Measurements from ENCODE around the gene TMA7.

Gene TMA7

DNA sequence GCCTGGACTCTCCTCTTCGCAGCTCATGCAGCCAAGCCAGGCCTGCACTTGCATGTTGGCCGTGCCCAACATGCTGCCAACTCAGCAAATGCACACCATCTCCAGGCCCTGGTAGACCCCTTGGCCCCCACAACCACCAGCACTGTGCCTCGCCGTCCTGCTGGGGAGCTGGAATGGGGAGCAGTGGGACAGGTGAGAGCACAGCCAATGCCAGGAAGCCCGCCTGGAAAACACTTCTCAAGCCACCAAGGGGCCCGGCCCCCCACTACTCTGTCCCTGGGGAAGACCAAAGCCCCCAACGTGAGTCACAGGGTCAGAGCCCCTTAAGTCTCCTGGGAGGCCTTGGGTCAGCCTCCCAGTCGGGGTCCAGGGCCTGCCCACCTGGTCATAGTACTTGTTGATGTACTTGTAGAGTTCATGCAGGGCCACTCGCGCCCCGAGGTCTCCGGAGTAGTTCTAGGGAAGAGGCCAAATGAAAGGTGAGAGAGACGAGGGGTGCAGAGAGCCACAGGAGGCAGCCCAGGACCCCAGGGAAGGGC lies 34.6 kb upstream of the TMA7 start:
- TF ChIP-seq GATA3 (IDR thresholded peaks at IDR 0.05; ENCODE audit: low read depth, low read length) (no peak), GATA2 (IDR thresholded peaks at IDR 0.05; ENCODE audit: low read depth, low read length) (no peak)

DNA sequence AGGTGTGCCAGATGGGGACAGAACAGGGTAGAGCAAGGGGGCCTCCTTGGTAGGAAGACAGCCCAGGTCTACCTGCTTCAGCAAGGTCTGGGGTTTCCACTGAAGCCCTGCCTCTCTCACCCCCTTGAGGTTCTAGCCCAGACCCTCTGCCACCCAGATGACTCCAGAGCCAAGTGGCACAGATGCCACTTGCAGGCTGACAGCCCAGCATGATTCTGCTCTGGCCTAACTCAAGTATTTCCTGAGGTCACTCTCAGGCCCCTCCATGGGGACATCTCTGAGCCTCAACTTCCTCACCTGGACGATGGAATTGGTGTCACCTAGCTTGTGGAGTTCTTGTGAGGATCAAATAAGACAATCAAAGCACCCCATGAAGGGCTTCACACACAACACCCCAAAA lies 34.1 kb upstream of the TMA7 start:
- TF ChIP-seq GATA3 (IDR thresholded peaks at IDR 0.05; ENCODE audit: low read depth, low read length), result no peak
- TF ChIP-seq GATA2 (IDR thresholded peaks at IDR 0.05; ENCODE audit: low read depth, low read length), result no peak

- no peak for TF ChIP-seq GATA2 (IDR thresholded peaks at IDR 0.05; ENCODE audit: low read depth, low read length)
- no peak for TF ChIP-seq GATA3 (IDR thresholded peaks at IDR 0.05; ENCODE audit: low read depth, low read length)
Observed at GRCh38 chr3:48406443-48407431, 33.3 kb upstream of the TMA7 start.

- no peak for TF ChIP-seq GATA3 (IDR thresholded peaks at IDR 0.05; ENCODE audit: low read depth, low read length)
- no peak for TF ChIP-seq GATA2 (IDR thresholded peaks at IDR 0.05; ENCODE audit: low read depth, low read length)
Observed at GRCh38 chr3:48407542-48408099, 32.4 kb upstream of the TMA7 start.

- TF ChIP-seq GATA2 (IDR thresholded peaks at IDR 0.05; ENCODE audit: low read depth, low read length), result no peak
Observed at GRCh38 chr3:48408823-48409281, 31.2 kb upstream of the TMA7 start.

DNA sequence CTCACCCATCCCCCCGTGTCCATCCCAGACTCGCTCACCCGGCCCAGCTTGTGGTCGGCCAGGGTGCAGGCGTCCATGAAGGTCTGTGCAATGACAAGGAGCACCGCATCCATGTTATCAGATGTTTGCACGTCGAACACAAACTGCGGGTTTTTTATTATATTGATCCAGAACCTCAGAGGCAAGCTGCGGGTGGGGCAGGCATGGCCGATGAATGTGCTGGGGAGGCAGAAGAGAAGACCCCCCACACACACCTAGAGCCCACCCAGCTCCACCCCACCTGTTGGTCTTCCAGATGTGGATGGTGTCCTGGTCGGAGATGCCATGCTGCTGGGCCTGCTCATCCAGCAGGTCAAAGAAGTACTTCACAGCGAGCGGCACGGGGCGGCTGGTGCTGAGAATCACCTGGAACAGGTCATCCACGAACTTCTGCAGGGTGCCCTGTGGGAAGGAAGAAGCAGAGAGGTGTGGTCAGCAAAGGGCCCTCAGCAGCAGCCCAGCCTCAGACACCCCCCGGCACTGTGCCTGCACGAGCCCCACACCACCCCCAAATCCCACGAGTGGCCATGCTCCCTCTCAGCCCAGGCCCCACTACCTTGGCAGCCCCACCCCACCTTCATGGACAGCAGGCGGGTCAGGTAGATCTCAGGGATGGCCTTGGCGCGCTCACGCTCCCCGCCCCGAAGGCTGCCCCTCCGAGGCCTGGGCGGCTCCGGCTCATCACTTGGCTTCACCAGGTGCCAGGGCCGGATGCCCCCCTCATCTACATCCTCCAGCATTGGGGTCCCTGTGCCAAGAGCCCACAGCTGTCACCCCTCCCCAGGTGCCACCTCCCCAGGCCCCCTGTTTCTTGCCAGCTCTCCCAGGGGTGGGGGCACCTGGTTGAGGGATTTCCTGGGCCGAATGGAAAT lies 30.5 kb upstream of the TMA7 start:
- no peak for TF ChIP-seq GATA2 (IDR thresholded peaks at IDR 0.05; ENCODE audit: low read depth, low read length)
- TF ChIP-seq GATA3 (IDR thresholded peaks at IDR 0.05; ENCODE audit: low read depth, low read length), result no peak

DNA sequence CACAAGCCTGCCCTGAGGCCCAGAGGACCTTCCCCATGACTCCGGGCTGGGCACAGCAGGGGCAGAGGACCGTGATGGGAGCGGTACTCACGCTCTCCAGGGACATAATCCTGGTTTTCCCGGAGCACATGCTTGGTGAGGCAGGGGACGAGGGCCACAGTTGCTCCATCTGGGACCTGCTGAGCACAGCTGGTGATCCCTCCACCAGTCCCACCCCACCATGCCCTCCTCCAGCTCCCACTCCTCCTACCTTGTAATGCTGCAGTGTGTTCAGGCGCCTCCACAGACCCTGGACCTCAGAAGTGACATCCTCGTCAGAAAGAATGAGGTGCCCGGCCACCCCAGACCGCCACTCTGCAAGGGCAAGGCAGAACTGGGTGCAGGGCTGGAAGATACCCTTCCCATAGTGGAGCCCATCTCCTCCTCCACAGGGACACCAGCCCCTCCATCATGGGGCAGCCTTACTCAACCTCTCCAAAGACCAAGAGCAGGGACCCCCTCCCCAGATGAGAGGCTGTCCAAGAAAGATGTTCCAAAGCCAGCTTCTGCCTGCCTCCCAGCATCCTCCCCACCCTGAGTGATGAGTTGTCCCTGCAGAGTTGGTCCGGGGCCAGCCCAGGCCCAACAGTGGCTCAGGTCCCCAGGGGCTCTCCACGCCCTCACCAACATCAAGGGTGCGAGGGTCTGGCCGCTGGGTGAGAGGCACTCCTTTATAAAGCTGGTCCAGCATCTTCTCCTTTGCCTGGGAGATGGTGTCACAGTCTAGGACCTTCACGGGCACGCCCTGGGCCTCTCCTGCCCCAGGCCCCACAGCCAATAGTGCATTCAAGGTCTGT lies 29.6 kb upstream of the TMA7 start:
- TF ChIP-seq GATA2 (IDR thresholded peaks at IDR 0.05; ENCODE audit: low read depth, low read length), result no peak
- no peak for TF ChIP-seq GATA3 (IDR thresholded peaks at IDR 0.05; ENCODE audit: low read depth, low read length)

DNA sequence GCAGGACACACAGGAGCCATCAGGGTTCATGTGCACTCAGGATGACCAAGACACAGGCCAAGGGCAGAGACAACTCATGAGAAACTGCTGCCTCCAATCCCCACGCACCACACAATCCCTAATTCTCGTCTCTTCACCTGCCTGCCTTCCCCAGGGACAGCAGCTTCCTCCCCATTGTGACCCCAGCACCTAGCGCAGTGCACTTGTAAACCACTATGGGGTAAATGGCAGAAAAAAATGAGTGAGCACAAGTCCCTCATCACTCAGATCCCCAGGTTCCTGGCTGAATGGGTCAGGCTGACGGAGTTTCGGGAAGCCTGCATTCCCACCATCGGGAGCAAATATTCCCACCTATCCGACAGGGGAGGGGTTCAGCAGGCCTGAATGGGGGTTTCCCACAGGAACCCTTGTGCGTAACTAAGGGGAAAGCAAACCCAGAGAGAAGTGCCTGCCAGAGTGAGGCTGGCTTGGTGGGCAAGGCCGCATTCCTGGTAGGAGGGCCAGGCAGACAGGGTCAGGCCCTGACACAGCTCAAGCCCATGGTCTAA lies 28.9 kb upstream of the TMA7 start:
- no peak for TF ChIP-seq GATA3 (IDR thresholded peaks at IDR 0.05; ENCODE audit: low read depth, low read length)
- no peak for TF ChIP-seq GATA2 (IDR thresholded peaks at IDR 0.05; ENCODE audit: low read depth, low read length)

DNA sequence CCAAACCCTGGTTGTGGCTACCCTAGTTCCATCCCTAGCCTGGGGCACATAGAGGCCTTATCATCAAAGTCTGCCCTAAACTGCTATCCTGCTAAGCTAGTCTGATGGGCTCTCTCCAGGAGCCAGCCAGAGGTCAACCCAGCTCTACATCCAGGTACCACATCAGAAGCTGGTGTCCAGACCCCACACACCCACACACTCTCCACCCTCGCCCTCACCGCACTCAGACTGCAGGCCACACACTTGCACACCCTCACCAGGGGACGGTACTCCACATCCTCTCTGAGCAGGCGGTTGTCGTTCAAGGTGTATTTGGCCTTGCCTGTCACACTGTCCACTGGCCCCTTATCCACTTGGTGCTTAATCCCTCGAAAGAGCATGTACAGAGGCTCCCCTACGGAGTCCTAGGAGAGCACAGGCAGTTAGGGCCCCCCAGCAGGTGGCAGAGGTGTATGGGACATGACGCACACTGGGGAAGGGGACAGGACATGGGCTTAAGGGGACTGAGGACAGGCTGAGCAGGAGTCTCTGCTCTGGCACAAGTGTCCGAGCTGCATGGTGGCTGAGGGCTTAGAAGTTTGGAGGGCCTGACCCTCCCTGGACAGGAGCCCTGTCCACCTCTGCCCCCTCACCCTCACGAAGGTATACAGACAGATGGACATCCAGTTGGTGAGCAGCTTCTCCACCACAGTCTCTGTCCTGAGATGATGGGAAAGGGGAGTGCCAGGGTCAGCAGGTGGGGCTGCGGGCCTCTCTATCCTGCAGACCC lies 28.3 kb upstream of the TMA7 start:
- TF ChIP-seq GATA2 (IDR thresholded peaks at IDR 0.05; ENCODE audit: low read depth, low read length), result no peak
- TF ChIP-seq GATA3 (IDR thresholded peaks at IDR 0.05; ENCODE audit: low read depth, low read length), result no peak

DNA sequence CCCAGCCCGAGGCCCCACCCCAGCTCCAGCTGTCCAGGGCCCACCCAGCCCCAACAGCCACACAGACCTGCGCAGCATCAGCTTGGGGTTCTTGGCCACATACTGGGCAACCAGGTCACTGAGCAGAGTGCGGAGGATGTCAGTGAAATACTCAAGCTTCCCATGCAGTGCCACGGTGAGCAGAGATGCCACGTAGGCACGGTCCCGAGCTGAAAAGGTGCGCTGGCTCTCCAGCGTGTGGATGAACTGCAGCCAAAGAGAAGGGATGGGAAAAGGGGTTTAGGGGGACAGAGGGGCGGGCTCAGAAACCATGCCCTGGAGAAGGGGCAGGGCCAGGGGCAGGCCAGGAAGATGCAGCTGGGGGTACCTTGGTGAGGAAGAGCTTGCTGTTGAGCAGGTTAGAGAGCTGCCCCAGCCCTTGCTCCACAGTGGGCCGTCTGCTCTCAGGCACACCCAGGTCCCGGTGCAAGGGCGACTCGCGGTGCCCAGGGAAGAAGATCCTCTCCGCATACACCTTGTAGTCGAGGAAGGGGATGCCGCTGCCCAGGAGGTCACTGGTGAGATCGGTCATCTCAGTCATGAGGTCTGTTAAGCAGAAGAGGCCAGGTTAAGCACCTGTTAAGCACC lies 27.6 kb upstream of the TMA7 start:
- no peak for TF ChIP-seq GATA3 (IDR thresholded peaks at IDR 0.05; ENCODE audit: low read depth, low read length)
- no peak for TF ChIP-seq GATA2 (IDR thresholded peaks at IDR 0.05; ENCODE audit: low read depth, low read length)

DNA sequence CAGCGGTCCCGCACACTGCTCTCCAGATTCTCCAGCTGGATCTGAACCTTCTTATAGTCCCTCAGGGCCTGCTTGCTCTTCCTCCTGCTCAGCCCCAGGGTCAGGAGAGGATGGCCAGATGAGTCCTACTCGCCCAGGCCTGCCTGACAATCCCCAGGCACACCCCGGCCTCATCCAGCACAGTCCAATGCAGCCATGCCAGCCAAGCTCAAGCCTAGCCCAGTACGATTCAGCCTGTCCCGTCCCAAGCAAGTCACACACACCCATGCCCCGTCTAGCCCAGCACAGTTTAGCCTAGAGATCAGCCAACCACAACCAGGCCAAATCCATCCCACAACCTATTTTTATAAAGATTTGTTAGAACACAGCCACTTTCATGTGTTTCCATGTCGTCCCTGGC lies 27.0 kb upstream of the TMA7 start:
- no peak for TF ChIP-seq GATA2 (IDR thresholded peaks at IDR 0.05; ENCODE audit: low read depth, low read length)
- no peak for TF ChIP-seq GATA3 (IDR thresholded peaks at IDR 0.05; ENCODE audit: low read depth, low read length)

- no peak for TF ChIP-seq GATA3 (IDR thresholded peaks at IDR 0.05; ENCODE audit: low read depth, low read length)
- no peak for TF ChIP-seq GATA2 (IDR thresholded peaks at IDR 0.05; ENCODE audit: low read depth, low read length)
Observed at GRCh38 chr3:48413611-48414010, 26.4 kb upstream of the TMA7 start.
